Liver (tissue), 3 donors: Measurements from ENCODE around the gene OTUD5.

Experiments
- CTCF ChIP-seq: fragments of 150-350 bp; IDR thresholded peaks from 2 replicates; pipeline ENCODE4 v1.5.1; 2017; ENCODE audit warnings: improper control_type of control experiment, low read depth, low read length; ENCODE audit not compliant: missing input control
- JUND ChIP-seq, 2 donors: IDR thresholded peaks; 2 replicates each; pipeline ENCODE4 v1.6.1; 2016; ENCODE audit warnings: antibody characterized with exemption in 2 of 2
- SP1 ChIP-seq: IDR thresholded peaks from 2 replicates; pipeline ENCODE4 v1.6.1; 2018; ENCODE audit warnings: antibody characterized with exemption, mild to moderate bottlenecking
- YY1 ChIP-seq: IDR thresholded peaks from 2 replicates; pipeline ENCODE4 v1.6.1; 2016; ENCODE audit warnings: antibody characterized with exemption, mild to moderate bottlenecking
- ZBTB33 ChIP-seq: IDR thresholded peaks from 2 replicates; pipeline ENCODE4 v1.6.1; 2016; ENCODE audit warnings: antibody characterized with exemption
- TF ChIP-seq, protein P1 (sequence below): IDR thresholded peaks from 2 replicates; pipeline ENCODE4 v1.6.1; 2016; ENCODE audit warnings: antibody characterized with exemption
- donor health status: healthy.
- donor health status: healthy.

DNA sequence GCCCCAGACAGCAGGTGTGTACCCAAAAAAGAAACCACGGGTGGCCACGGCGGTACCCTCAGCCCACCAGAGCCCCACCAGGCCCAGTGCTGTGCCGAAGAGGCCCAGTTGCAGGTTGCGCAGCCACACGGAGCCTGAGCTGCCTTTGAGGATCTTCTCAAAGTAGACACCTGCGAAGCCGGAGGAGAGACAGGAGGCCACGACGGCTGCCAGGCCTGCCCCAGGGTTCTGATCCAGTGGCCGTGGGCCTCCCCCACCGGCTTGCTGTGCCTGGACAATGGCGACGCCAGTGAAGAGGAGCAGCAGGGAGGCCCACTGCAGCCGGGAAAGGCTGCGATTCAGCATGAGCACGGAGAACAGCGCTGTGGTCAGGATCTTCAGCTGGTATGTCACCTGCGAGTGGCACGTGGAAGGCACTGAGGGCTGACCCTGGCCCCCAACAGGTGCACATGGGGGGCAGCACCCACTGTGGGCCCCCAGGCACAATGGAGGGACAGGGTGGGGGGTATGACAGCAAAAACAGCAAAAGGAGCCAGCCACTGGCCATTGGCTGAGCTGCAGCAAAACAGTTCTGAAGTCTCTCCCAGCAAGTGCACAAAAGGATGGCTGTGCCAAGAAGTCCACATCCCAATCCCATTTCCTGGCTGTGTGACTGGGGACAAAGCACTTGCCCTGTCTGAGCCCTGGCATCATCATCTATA, 52.2 kb downstream of the OTUD5 start:
- TF ChIP-seq CTCF (no peak), YY1 (no peak), SP1 (no peak), JUND (IDR thresholded peaks at IDR 0.05) (no peak), ZBTB33 (no peak)
- TF ChIP-seq, protein P1, sequence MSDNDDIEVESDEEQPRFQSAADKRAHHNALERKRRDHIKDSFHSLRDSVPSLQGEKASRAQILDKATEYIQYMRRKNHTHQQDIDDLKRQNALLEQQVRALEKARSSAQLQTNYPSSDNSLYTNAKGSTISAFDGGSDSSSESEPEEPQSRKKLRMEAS: no peak
